Measurements from ENCODE around the gene USH1G. TPM values are rescaled to one million over a fixed set of nuclear protein-coding genes. Genes with fewer than 3 reads are reported as not detected.

The USH1G gene
- total RNA-seq, 1 donor from 2014 or later: 3.9 TPM

DNA sequence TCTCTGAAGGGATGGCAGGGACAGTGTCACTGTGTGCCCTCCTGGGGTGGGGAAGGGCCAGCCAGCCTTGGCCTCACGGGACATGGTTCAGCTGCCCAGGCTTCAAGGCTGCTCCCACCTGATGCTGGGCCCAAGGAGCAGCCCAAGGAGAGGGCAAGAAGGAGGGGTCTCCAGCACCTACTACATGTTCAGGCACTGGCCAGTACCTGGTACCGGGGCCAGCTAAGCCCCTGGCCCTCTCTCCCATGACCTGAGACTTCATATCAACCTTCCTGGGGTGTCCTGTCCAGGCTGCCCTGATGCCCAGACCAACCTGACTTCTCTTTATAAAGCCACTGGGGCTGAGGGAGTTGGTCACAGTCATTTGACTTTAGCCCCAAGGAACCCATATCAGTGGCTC lies 1.3 kb downstream of the USH1G start:
- H3K27me3 Mint-ChIP-seq (ENCODE audit: low read depth): peaks cover 43% of the 10 kb centered on the region
- peaks cover 27% of the 10 kb centered on the region for H3K4me1 Mint-ChIP-seq
- H3K27ac Mint-ChIP-seq: no peak overlapping the region
- TF ChIP-seq, protein P1, sequence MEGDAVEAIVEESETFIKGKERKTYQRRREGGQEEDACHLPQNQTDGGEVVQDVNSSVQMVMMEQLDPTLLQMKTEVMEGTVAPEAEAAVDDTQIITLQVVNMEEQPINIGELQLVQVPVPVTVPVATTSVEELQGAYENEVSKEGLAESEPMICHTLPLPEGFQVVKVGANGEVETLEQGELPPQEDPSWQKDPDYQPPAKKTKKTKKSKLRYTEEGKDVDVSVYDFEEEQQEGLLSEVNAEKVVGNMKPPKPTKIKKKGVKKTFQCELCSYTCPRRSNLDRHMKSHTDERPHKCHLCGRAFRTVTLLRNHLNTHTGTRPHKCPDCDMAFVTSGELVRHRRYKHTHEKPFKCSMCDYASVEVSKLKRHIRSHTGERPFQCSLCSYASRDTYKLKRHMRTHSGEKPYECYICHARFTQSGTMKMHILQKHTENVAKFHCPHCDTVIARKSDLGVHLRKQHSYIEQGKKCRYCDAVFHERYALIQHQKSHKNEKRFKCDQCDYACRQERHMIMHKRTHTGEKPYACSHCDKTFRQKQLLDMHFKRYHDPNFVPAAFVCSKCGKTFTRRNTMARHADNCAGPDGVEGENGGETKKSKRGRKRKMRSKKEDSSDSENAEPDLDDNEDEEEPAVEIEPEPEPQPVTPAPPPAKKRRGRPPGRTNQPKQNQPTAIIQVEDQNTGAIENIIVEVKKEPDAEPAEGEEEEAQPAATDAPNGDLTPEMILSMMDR (IDR thresholded peaks at IDR 0.05; ENCODE audit: unreplicated experiment): no peak
- H3K9me3 Mint-ChIP-seq: no peaks in the 10 kb centered on the region
- peak overlapping the region; percentile 38 for H3K4me3 Mint-ChIP-seq
- DNase-seq (ENCODE audit: low spot score in 2 of 2, unreplicated experiment in 2 of 2): no peak
- H3K36me3 Mint-ChIP-seq: no peaks in the 10 kb centered on the region

DNA sequence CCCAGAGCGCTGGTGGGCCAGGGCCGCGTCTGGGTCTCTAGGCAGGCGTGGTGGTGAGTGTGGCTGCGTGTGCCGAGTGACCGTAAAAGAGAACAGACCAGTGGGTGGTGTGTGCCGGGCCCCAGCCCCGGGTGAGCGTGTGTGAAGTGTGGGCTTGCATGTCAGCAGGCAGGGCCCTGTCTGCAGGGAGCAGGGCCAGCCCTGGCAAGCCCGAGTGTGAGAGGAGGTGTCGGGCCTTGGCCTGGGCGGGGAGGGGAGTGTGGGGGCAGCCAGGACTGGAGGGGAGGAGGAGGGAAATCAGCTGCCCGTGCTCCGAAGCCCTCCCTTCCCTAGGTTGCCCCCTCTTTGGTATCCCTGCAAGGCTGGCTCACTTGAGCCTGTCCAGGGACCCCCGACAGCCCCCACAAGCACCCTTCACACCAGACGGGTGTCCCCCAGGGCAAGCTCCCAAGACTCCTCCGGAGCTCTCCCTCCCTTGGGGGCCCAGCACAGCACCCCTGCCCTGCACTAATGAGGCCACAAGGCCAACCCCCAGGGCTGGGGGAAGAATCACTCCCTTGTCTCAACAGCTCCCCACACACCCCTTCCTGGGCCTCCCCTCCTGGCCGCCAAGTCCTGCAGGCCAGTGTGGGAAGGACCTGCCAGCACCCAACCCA lies 1.9 kb downstream of the USH1G start:
- no peak for DNase-seq (ENCODE audit: low spot score in 2 of 2, unreplicated experiment in 2 of 2)
- TF ChIP-seq, protein P1 (IDR thresholded peaks at IDR 0.05; ENCODE audit: unreplicated experiment): no peak
- Mint-ChIP-seq H3K27ac (peak overlapping the region; percentile 44), H3K9me3 (no peaks in the 10 kb centered on the region), H3K4me1 (peaks cover 27% of the 10 kb centered on the region), H3K4me3 (peak overlapping the region; percentile 48), H3K27me3 (ENCODE audit: low read depth) (peaks cover 37% of the 10 kb centered on the region), H3K36me3 (no peaks in the 10 kb centered on the region)

DNA sequence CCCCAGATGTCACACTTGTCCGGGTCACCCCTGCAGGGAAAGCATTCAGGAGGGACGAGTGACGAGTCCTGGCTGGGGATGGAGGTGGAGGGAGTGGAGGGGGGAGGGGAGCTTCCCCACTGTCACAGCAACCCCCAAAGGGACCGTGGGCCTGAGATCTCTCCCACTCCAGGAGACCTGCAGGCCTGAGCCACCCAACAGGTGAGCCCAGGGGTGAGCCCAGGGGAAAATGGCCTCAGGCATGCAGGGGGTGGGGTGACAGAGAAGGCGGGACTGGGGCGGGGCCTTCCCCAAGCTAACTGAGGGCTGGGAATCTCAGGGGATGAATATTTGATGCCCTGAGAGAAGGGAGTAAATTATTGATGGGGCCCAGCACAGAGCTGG lies 2.4 kb downstream of the USH1G start:
- Mint-ChIP-seq H3K9me3 (no peaks in the 10 kb centered on the region), H3K36me3 (no peaks in the 10 kb centered on the region), H3K27me3 (ENCODE audit: low read depth) (peaks cover 31% of the 10 kb centered on the region), H3K4me3 (peak overlapping the region; percentile 48), H3K27ac (peak overlapping the region; percentile 44), H3K4me1 (peaks cover 27% of the 10 kb centered on the region)
- DNase-seq (ENCODE audit: low spot score in 2 of 2, unreplicated experiment in 2 of 2): no peak
- TF ChIP-seq, protein P1 (IDR thresholded peaks at IDR 0.05; ENCODE audit: unreplicated experiment): no peak

DNA sequence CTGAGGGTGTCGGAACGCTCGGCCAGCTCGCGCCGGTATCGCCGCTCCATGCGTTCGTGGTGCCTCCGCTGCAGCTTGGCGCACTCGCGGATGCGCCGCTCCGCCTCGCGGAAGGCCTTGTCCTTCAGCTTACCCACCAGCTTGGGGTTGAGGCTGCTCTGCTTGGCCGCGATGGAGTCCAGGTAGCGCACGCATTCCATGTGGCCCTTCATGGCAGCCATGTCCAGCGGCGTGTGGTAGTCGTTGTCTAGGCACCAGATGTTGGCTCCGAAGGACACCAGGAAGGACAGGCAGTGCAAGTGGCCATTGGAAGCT lies 2.8 kb downstream of the USH1G start:
- H3K4me1 Mint-ChIP-seq: peaks cover 27% of the 10 kb centered on the region
- peaks cover 28% of the 10 kb centered on the region for H3K27me3 Mint-ChIP-seq (ENCODE audit: low read depth)
- TF ChIP-seq, protein P1 (IDR thresholded peaks at IDR 0.05; ENCODE audit: unreplicated experiment): no peak
- H3K27ac Mint-ChIP-seq: no peak overlapping the region
- H3K4me3 Mint-ChIP-seq: no peak overlapping the region
- DNase-seq (ENCODE audit: low spot score in 2 of 2, unreplicated experiment in 2 of 2): no peak
- no peaks in the 10 kb centered on the region for H3K36me3 Mint-ChIP-seq
- no peaks in the 10 kb centered on the region for H3K9me3 Mint-ChIP-seq

DNA sequence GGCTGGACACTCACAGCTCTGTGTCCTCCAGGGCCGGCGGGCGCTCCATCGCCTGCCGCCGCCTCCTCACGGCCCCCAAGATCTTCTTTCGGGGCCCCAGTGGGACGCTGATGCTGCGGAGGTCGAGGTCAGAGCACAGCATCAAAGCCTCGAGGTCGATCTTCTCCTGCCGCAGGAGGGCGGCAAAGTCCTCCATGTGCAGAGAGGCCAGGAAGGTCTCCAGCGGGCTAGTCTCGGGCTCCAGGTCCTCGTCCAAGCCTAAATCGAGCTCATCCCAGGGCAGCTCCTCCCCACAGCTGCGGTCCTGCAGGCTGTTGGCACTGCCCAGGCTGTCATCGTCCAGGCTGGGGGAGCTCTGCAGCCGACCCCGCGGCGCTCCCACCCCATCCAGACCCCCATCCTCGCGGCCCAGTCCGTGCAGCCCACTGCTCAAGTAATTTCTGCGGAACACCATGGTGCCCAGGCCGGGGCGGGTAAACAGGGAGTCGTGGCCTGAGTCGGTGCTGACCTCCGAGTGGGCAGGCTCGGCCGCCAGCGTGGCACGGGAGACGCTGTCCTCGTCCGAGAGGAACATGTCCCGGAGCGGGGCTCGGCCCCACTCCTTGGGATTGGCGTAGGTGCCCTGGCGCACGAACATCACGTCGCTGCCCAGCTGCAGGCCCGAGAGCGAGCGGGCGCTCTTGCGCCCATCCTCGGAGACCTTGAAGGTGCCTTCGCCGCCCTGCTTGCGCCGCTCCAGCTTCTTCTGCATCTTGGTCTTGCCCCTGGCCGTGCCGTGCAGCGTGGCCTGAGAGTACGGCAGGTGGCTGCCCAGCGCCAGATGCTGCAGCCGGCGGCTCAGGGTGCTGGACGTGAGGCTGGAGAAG lies 3.4 kb downstream of the USH1G start:
- H3K27me3 Mint-ChIP-seq (ENCODE audit: low read depth): peaks cover 22% of the 10 kb centered on the region
- no peak overlapping the region for H3K27ac Mint-ChIP-seq
- no peaks in the 10 kb centered on the region for H3K36me3 Mint-ChIP-seq
- peaks cover 26% of the 10 kb centered on the region for H3K4me1 Mint-ChIP-seq
- no peaks in the 10 kb centered on the region for H3K9me3 Mint-ChIP-seq
- H3K4me3 Mint-ChIP-seq: no peak overlapping the region
- DNase-seq (ENCODE audit: low spot score in 2 of 2, unreplicated experiment in 2 of 2): no peak
- TF ChIP-seq, protein P1 (IDR thresholded peaks at IDR 0.05; ENCODE audit: unreplicated experiment): no peak

Measured in mesothelial cell of epicardium (in vitro differentiated cells).